ENCODE results near the gene SEL1L.
A peak's percentile ranks its signal among the peaks of the same experiment; 100 is the strongest.
"Not testable (repeated sequence)": the region's sequence is repeated elsewhere in the genome, so short reads cannot be mapped to it uniquely, and the experiment has no call there.

The SEL1L gene

DNA sequence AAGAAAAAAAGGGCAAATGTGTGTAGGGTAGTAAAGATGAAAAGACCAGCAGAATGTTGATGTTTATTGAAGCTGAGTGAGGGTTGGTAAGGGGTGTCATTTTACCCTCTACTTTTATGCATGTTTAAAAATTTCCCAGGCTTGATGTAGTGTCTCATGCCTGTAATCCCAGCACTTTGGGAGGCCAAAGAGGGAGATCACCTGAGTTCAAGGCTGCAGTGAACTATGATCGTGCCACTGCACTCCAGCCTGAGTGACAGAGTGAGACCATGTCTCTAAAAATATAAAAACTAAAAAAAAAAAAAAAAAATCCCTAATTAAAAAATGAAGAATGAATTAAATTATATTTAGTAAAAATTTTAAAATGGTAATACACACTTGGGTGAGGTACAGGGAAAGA lies 8.5 kb downstream of the SEL1L start:
- DNase-seq = no peak

- no peak for DNase-seq
Observed at GRCh38 chr14:81523616-81524015, 10.0 kb downstream of the SEL1L start.

DNA sequence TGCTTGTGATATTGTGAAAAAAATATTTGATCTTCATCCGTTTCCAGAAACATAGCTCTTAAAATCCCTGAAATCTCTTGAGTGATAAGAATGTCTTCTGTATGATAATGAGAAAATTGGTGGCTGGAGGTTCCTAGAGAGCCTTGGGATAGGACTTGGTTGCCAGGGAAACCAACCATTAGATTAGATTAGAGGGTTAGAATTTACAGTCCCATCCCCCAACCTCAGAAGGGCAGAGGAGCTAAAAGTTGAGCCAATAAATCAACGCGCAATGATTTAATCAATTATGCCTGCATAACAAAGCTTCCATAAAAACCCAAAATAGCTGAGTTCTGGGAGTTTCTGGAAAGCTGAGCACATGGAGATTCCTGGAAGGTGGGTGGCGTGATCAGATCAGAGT lies 10.6 kb downstream of the SEL1L start:
- DNase-seq = no peak

GRCh38 chr14:81521356-81521755 lies 12.3 kb downstream of the SEL1L start:
- peak; percentile 2 for DNase-seq

DNA sequence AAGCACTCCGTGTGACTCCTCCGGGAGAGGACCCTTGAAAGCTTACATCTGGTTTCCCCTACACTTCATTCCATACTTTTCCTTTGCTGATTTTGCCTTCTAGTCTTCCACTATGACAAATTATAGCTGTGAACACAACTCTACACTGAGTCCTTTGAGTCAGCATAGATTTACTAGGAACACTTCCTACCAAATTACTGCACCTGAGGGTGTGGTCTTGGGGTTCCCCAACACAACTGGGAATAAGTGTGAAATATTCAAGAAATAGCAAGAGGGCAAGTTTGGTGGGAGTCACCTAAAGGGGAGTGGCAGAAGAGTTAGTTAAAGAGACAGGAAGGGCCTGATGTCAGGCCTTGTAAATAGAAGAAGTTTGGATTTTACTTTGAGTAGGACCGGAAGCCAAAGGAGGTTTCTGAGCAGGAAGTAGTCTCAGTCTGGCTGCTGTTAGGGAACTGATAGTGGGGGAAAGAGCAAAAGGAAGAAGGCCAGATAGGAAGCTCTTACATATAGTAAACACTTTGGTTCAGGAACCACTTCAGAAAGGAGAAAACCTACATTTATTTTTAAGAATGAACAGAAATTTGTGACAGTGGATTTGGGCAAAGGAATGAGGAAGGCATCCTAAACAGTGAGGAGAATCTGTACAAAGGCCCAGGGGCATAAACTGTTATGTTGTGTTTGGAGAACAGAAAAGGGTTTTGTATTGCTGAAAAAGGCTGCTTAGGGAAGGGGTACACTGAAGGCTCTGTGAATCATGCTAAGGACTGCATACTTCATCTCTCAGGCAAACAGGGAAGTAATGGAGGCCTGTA lies 14.2 kb downstream of the SEL1L start:
- no peak for DNase-seq

- DNase-seq = no peak
Observed at GRCh38 chr14:81517798-81518398, 15.8 kb downstream of the SEL1L start.

- DNase-seq = peak; percentile 59
Observed at GRCh38 chr14:81516986-81517797, 16.5 kb downstream of the SEL1L start.

GRCh38 chr14:81515927-81516326 lies 17.7 kb downstream of the SEL1L start:
- not testable (repeated sequence) for DNase-seq

- DNase-seq = not testable (repeated sequence)
Observed at GRCh38 chr14:81512826-81513225, 20.8 kb downstream of the SEL1L start.

GRCh38 chr14:81511111-81511904 lies 22.3 kb downstream of the SEL1L start:
- no peak for DNase-seq

GRCh38 chr14:81509838-81510452 lies 23.7 kb downstream of the SEL1L start:
- no peak for DNase-seq

GRCh38 chr14:81509321-81509720 lies 24.3 kb downstream of the SEL1L start:
- DNase-seq = no peak

- no peak for DNase-seq
Observed at GRCh38 chr14:81506487-81506886, 27.2 kb downstream of the SEL1L start.

GRCh38 chr14:81504864-81505263 lies 28.8 kb downstream of the SEL1L start:
- no peak for DNase-seq

DNA sequence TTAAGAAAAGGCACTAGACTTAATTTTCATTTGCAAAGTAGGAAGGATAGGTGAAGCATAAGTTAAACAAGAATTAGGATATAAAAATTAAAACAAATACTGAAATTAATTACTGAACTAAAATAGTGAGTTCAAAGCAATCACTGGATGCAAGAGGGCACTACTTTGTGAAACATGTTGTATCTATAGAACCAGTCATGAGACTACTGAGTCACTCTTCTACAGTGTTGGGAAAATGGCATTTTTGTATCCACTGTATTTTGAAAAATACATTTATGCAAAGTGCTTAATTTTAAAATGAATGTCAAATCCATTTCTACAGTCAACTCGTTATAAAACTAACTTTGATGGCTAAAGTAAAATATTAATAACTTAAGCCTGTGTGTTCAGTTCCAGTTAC lies 47.9 kb downstream of the SEL1L start:
- DNase-seq = no peak

DNA sequence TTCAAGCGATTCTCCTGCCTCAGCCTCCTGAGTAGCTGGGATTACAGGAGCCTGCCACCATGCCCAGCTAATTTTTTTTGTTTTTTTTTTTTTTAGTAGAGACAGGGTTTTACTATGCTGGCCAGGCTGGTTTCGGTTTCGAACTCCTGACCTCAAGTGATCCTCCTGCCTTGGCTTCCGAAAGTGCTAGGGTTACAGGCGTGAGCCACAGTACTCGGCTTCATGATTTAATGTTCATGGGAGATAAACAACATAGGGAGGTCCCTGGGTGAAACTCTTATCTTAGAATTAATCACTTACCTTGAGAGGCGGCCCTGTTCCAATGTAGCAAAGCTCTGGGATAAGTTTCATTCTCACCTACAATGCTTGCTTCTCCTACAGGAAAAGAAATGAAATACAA lies 48.3 kb downstream of the SEL1L start:
- no peak for DNase-seq

DNA sequence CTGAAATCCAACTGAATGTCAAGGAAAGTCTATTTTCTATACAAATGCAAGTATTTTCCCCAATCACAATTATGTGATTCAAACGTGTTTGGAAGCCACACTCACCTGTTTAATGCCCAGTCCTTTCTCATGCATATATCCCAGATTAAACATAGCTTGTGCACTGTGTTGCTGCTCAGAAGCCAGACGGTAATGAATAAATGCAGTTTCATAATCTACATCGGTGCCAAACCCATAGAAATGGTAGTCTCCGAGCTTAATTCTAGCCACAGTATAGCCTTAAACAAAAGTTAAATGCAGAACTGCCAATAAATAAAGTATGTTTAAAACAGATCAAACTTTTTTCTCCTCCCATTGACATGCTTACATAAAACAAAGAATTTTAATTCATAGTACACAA lies 49.5 kb downstream of the SEL1L start:
- DNase-seq = no peak

- DNase-seq = no peak
Observed at GRCh38 chr14:81480741-81481140, 52.9 kb downstream of the SEL1L start.

GRCh38 chr14:81478446-81478845 lies 55.2 kb downstream of the SEL1L start:
- no peak for DNase-seq

- no peak for DNase-seq
Observed at GRCh38 chr14:81476816-81477215, 56.8 kb downstream of the SEL1L start.

- DNase-seq = no peak
Observed at GRCh38 chr14:81474685-81475324, 58.8 kb downstream of the SEL1L start.

DNA sequence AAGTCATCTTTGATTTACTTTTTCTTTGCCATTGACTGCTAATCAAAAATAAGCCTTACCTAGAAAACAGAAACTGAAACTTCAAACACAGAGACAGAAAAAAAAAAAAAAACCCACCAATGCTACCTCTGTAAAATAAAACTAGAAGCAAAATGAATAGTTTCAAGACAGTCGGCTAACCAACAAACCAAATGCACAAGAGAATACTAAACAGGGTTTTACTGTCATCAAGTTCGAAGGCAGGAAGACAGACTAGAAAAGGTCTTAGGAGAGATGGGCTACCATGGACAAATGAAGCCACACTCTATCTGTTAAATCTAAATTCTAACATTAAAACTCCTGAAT lies 59.5 kb downstream of the SEL1L start:
- DNase-seq = no peak

Data from fibroblast of skin of abdomen (primary cell).